ENCODE results near the gene CSNK2A2. TPM values are rescaled to one million over a fixed set of nuclear protein-coding genes. Genes with fewer than 3 reads are reported as not detected.

The CSNK2A2 gene
- total and polyA plus RNA-seq, 2 of the 8 experiments (the other 6 are each of a cell fraction or from before 2014, with no cell fraction given), result 37.9 to 128 TPM

DNA sequence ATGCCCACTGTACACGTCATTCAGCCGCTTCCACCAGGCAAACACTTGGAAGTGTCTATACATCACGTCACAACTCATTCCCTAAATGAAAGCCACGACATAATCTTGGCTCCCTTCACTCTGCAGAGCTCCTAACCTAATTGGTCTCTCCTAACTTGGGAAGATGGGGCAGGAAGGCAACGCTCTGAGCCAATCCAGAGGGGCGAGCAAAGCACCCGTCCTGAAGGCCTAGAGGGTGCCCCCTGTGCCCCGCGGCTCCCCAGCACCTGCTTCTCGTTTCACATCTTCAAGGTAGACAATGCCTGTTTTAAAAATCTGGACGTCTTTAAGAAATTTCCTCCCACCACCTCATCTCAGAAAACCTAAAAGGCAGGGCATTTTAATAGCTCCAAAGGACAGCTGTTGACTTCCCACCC lies 1.0 kb downstream of the CSNK2A2 start:
- DNase-seq (ENCODE audit: low read depth in 1 of 2, low spot score in 2 of 2), result no peak
- H3K4me1 ChIP-seq (replicated peaks in 1 of 4; ENCODE audit: control insufficient read depth in 3 of 4, insufficient read depth in 4 of 4, low read length in 3 of 4), result peaks cover 0 to 6% (median 3%) of the 10 kb centered on the region in 4 experiments; a peak in 2 of 7 replicates
- H2AK5ac ChIP-seq (ENCODE audit: low read depth, low read length), result no peak overlapping the region
- TF ChIP-seq POLR2AphosphoS5 (IDR thresholded peaks at IDR 0.05; ENCODE audit: low read depth, low read length), result no peak
- TF ChIP-seq, protein P1, sequence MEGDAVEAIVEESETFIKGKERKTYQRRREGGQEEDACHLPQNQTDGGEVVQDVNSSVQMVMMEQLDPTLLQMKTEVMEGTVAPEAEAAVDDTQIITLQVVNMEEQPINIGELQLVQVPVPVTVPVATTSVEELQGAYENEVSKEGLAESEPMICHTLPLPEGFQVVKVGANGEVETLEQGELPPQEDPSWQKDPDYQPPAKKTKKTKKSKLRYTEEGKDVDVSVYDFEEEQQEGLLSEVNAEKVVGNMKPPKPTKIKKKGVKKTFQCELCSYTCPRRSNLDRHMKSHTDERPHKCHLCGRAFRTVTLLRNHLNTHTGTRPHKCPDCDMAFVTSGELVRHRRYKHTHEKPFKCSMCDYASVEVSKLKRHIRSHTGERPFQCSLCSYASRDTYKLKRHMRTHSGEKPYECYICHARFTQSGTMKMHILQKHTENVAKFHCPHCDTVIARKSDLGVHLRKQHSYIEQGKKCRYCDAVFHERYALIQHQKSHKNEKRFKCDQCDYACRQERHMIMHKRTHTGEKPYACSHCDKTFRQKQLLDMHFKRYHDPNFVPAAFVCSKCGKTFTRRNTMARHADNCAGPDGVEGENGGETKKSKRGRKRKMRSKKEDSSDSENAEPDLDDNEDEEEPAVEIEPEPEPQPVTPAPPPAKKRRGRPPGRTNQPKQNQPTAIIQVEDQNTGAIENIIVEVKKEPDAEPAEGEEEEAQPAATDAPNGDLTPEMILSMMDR (IDR thresholded peaks at IDR 0.05; ENCODE audit: control extremely low read depth in 1 of 3, insufficient read depth in 1 of 3, low read depth in 1 of 3, low read length in 3 of 3), result no peak
- no peak for TF ChIP-seq HDAC2 (IDR thresholded peaks at IDR 0.05; ENCODE audit: borderline replicate concordance in 1 of 2, low read depth in 2 of 2, low read length in 2 of 2)
- no peak for TF ChIP-seq CBX8 (IDR thresholded peaks at IDR 0.05; ENCODE audit: borderline replicate concordance, low read depth, low read length)
- TF ChIP-seq NANOG (IDR thresholded peaks at IDR 0.05; ENCODE audit: insufficient read depth, low read depth, low read length, poor library complexity, severe bottlenecking), result no peak
- TF ChIP-seq SUZ12 (IDR thresholded peaks at IDR 0.05; ENCODE audit: low read length), result no peak
- TF ChIP-seq SP4 (IDR thresholded peaks at IDR 0.05; ENCODE audit: low read length), result no peak
- no peak for TF ChIP-seq HDAC6 (IDR thresholded peaks at IDR 0.05; ENCODE audit: low read depth, low read length)
- no peak for TF ChIP-seq TBP (IDR thresholded peaks at IDR 0.05; ENCODE audit: low read depth, low read length)
- TF ChIP-seq GABPA (IDR thresholded peaks at IDR 0.05; ENCODE audit: borderline replicate concordance, insufficient read depth, low read length), result no peak

More for the DNA sequence above, 1.0 kb downstream of the CSNK2A2 start:
- Histone ChIP-seq H2AFZ (ENCODE audit: low read length) (no peak overlapping the region), H3K27ac (ENCODE audit: low read depth, low read length) (no peak overlapping the region), H3K79me2 (ENCODE audit: control insufficient read depth in 1 of 2, insufficient read depth in 2 of 2, low read length in 2 of 2) (peaks cover 6 to 42% of the 10 kb centered on the region in 2 experiments; a peak in 3 of 4 replicates), H3K4ac (replicated peaks; ENCODE audit: insufficient read length, low read depth, low read length) (no peak overlapping the region), H4K20me1 (replicated peaks in 1 of 2; ENCODE audit: control insufficient read depth in 1 of 2, insufficient read depth in 2 of 2, low read length in 2 of 2) (peaks cover 0 to 3% of the 10 kb centered on the region in 2 experiments), H3K9ac (replicated peaks in 1 of 4; ENCODE audit: extremely low read depth in 1 of 4, low read depth in 3 of 4, low read length in 3 of 4) (peak overlapping the region in 3 of 4 experiments; percentile 56 to 69 (median 65); a peak in 6 of 7 replicates), H3K14ac (ENCODE audit: insufficient read length) (no peak overlapping the region), H3K9me3 (ENCODE audit: insufficient read depth in 2 of 2, low read depth in 1 of 2, low read length in 1 of 2) (no peaks in the 10 kb centered on the region), H3K56ac (replicated peaks; ENCODE audit: insufficient read length, low read depth, low read length) (no peak overlapping the region), H3K23ac (ENCODE audit: insufficient read length) (no peak overlapping the region), H2BK20ac (ENCODE audit: low read length) (no peak overlapping the region), H2BK12ac (ENCODE audit: low read depth, low read length) (no peak overlapping the region), H3K36me3 (ENCODE audit: control insufficient read depth in 2 of 4, insufficient read depth in 4 of 4, low read length in 3 of 4) (peaks cover 3 to 46% (median 30%) of the 10 kb centered on the region in 4 experiments; a peak in 7 of 8 replicates), H2BK120ac (replicated peaks; ENCODE audit: low read depth, low read length) (no peak overlapping the region), H2BK5ac (ENCODE audit: low read depth, low read length) (no peak overlapping the region), H3K4me3 (ENCODE audit: extremely low read depth in 1 of 4, insufficient read depth in 2 of 4, low read depth in 3 of 4, low read length in 4 of 4) (peak overlapping the region; percentile 87 to 97 (median 90)), H4K8ac (ENCODE audit: extremely low read depth, insufficient read depth, low read length) (no peak overlapping the region), H3K4me2 (ENCODE audit: insufficient read depth in 1 of 2, low read depth in 2 of 2, low read length in 2 of 2) (peak overlapping the region; percentile 89 to 90), H3K79me1 (ENCODE audit: low read depth, low read length) (peaks cover 6% of the 10 kb centered on the region), H4K91ac (replicated peaks; ENCODE audit: insufficient read length, low read length) (no peak overlapping the region), H4K5ac (ENCODE audit: insufficient read length, low read depth, low read length) (no peak overlapping the region), H3K23me2 (ENCODE audit: low read depth, low read length) (peaks cover 11% of the 10 kb centered on the region; the same call in 1 of the 2 replicates), H3K18ac (ENCODE audit: extremely low read depth, low read length) (no peak overlapping the region), H2BK15ac (ENCODE audit: low read length) (no peak overlapping the region), H3K27me3 (replicated peaks in 1 of 4; ENCODE audit: control insufficient read depth in 3 of 4, extremely low read depth in 1 of 4, insufficient read depth in 3 of 4, low read length in 3 of 4) (peaks cover 0 to 5% (median 2%) of the 10 kb centered on the region in 4 experiments; a peak in 1 of 7 replicates)
- 38% methylated on average over 11 of the region's 11 CpGs; no CpG with 5 or more reads in 1 of the 2 experiments for WGBS, 2 experiments (ENCODE audit: extremely low coverage in 1 of 2, insufficient coverage in 1 of 2, insufficient read length in 1 of 2, insufficient replicate concordance in 2 of 2, low coverage in 1 of 2, low lambda C conversion rate in 2 of 2, missing lambda C conversion rate in 1 of 2)
- POLR2A ChIA-PET (ENCODE audit: partially characterized antibody), result interaction anchor here (0.6 to 1.8 kb wide), 8 partner anchors 9 to 149 kb away, joined by 3 to 8 read pairs (median 3); partner anchors contain the start of gene CFAP20
- CTCF ChIA-PET (ENCODE audit: partially characterized antibody), result interaction anchor here (0.5 to 1.4 kb wide), 8 partner anchors 9 to 179 kb away, joined by 3 to 7 read pairs (median 4); a partner anchor contains a TSS
- FAIRE-seq, result no peak

All from H1 (cell line).